CD1c-positive myeloid dendritic cell (primary cell): ENCODE results near the gene PACSIN1.
"Not testable (repeated sequence)": the region's sequence is repeated elsewhere in the genome, so short reads cannot be mapped to it uniquely, and the experiment has no call there.

Experiments
- DNase-seq: peaks from one replicate; pipeline ENCODE4 v3.0.0-alpha.2; 2016; ENCODE audit errors: extremely low spot score

Gene PACSIN1

GRCh38 chr6:34484899-34485298 lies 19.0 kb downstream of the PACSIN1 start:
- no peak for DNase-seq

- DNase-seq: no peak
These were observed 19.6 kb downstream of the PACSIN1 start for GRCh38 chr6:34485321-34486060.

GRCh38 chr6:34486106-34486740 lies 20.3 kb downstream of the PACSIN1 start:
- no peak for DNase-seq

- not testable (repeated sequence) for DNase-seq
These were observed 21.0 kb downstream of the PACSIN1 start for GRCh38 chr6:34486886-34487285.

GRCh38 chr6:34487536-34487935 lies 21.7 kb downstream of the PACSIN1 start:
- DNase-seq: no peak

GRCh38 chr6:34489207-34489805 lies 23.4 kb downstream of the PACSIN1 start:
- no peak for DNase-seq

- no peak for DNase-seq
These were observed 24.7 kb downstream of the PACSIN1 start for GRCh38 chr6:34490390-34491090.

GRCh38 chr6:34491091-34491430 lies 25.2 kb downstream of the PACSIN1 start:
- DNase-seq: no peak

GRCh38 chr6:34493344-34493743 lies 27.5 kb downstream of the PACSIN1 start:
- DNase-seq: no peak

GRCh38 chr6:34494973-34495372 lies 29.1 kb downstream of the PACSIN1 start:
- no peak for DNase-seq

- no peak for DNase-seq
These were observed 30.3 kb downstream of the PACSIN1 start for GRCh38 chr6:34496103-34496685.

GRCh38 chr6:34497411-34497810 lies 31.5 kb downstream of the PACSIN1 start:
- DNase-seq: no peak

GRCh38 chr6:34506718-34507117 lies 40.8 kb downstream of the PACSIN1 start:
- no peak for DNase-seq

GRCh38 chr6:34508425-34508824 lies 42.5 kb downstream of the PACSIN1 start:
- DNase-seq: no peak

- DNase-seq: no peak
These were observed 43.9 kb downstream of the PACSIN1 start for GRCh38 chr6:34509782-34510181.

- no peak for DNase-seq
These were observed 44.4 kb downstream of the PACSIN1 start for GRCh38 chr6:34510299-34510698.

GRCh38 chr6:34511214-34511914 lies 45.5 kb downstream of the PACSIN1 start:
- no peak for DNase-seq

GRCh38 chr6:34511915-34512737 lies 46.2 kb downstream of the PACSIN1 start:
- no peak for DNase-seq

- DNase-seq: no peak
These were observed 46.9 kb downstream of the PACSIN1 start for GRCh38 chr6:34512738-34513115.

GRCh38 chr6:34513646-34514045 lies 47.8 kb downstream of the PACSIN1 start:
- no peak for DNase-seq

- no peak for DNase-seq
These were observed 48.2 kb downstream of the PACSIN1 start for GRCh38 chr6:34514112-34514511.
